Vagina (tissue), 2 donors: ENCODE results near the gene JAM3.

Experiments
- POLR2A ChIP-seq, 2 donors: fragments of 450-650 bp; IDR thresholded peaks; one replicate each; pipeline ENCODE4 v1.6.1; 2017; ENCODE audit warnings: antibody characterized with exemption in 2 of 2, mild to moderate bottlenecking in 2 of 2, moderate library complexity in 2 of 2
- POLR2AphosphoS5 ChIP-seq, 2 donors: sonication (generic); formaldehyde crosslinking; IDR thresholded peaks; one replicate each; pipeline ENCODE4 v1.9.0; 2017; ENCODE audit warnings: antibody characterized with exemption in 2 of 2, mild to moderate bottlenecking in 2 of 2, low read depth in 1 of 2; ENCODE audit not compliant: insufficient read depth in 1 of 2
- TF ChIP-seq, protein P1 (sequence below), 3 experiments: fragments of 450-650 bp in 2 of 3; fragments of 200-600 bp in 1 of 3; sonication (generic) in 1 of 3; IDR thresholded peaks; one replicate each; pipeline ENCODE4 v1.5.1; 2017 to 2019; ENCODE audit warnings: antibody characterized with exemption in 3 of 3, mild to moderate bottlenecking in 2 of 3, moderate library complexity in 2 of 3

DNA sequence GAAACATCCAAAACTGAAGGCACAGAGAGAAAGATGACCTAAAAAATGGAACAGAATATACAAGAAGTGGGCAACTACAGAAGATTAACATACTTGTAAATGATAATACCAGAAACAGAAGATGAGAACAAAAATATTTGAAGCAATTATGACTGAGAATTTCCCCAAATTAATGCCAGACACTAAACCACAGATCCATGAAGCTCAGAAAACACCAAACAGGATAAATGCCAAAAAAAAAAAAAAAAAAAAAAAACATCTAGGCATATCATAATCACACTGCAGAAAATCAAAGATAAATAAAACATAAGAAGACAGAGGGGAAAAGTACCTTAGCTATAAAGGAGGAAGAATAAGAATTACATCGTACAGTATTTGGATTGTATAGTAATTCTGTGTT lies 65.3 kb downstream of the JAM3 start:
- TF ChIP-seq, protein P1, sequence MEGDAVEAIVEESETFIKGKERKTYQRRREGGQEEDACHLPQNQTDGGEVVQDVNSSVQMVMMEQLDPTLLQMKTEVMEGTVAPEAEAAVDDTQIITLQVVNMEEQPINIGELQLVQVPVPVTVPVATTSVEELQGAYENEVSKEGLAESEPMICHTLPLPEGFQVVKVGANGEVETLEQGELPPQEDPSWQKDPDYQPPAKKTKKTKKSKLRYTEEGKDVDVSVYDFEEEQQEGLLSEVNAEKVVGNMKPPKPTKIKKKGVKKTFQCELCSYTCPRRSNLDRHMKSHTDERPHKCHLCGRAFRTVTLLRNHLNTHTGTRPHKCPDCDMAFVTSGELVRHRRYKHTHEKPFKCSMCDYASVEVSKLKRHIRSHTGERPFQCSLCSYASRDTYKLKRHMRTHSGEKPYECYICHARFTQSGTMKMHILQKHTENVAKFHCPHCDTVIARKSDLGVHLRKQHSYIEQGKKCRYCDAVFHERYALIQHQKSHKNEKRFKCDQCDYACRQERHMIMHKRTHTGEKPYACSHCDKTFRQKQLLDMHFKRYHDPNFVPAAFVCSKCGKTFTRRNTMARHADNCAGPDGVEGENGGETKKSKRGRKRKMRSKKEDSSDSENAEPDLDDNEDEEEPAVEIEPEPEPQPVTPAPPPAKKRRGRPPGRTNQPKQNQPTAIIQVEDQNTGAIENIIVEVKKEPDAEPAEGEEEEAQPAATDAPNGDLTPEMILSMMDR (IDR thresholded peaks at IDR 0.05) = no peak
- TF ChIP-seq POLR2A (IDR thresholded peaks at IDR 0.05) (no peak), POLR2AphosphoS5 (IDR thresholded peaks at IDR 0.05; ENCODE audit: insufficient read depth in 1 of 2, low read depth in 1 of 2) (no peak)
